A549 (cell line): Measurements from ENCODE around the gene RAB17. TPM values are rescaled to one million over a fixed set of nuclear protein-coding genes. Genes with fewer than 3 reads are reported as not detected.

ENCODE experiments used
- ATAC-seq, 2 experiments: fragments of 200-7000 bp in 1 of 2; fragments of >200 bp in 1 of 2; cut with Nextera tagmentation in 1 of 2; cut with Tn5 transposase in 1 of 2; 3 replicates each; pipeline versions ENCODE4 v1.8.0 to v1.9.1; 2018 to 2020; ENCODE audit warnings: mild to moderate bottlenecking in 1 of 2, moderate library complexity in 1 of 2
- CTCF ChIA-PET: fragments of 300-600 bp; sonication (Branson Sonifier 250); formaldehyde crosslinking; extraction: SDS; loops from one replicate; lab custom pipeline; 2021; ENCODE audit warnings: antibody characterized with exemption, inconsistent platforms; lab: Yijun Ruan, JAX
- POLR2A ChIA-PET: fragments of 350-600 bp; formaldehyde crosslinking; extraction: SDS; loops from one replicate; lab custom pipeline; 2021; ENCODE audit warnings: antibody characterized with exemption, inconsistent platforms; lab: Yijun Ruan, JAX
- DNase-seq, 2 experiments: peaks; one replicate each; pipeline versions ENCODE4 v3.0.0 to v3.0.0-alpha.2; 2011 to 2016; ENCODE audit warnings: low read depth in 1 of 2, low spot score in 1 of 2
- FAIRE-seq: peaks from 2 replicates; lab custom pipeline; 2011; peaks lifted over from hg19 to GRCh38; lab: Jason Lieb, UNC
- H3K27ac ChIP-seq, 2 experiments: fragments of >200 bp; sonication (Bioruptor Twin); formaldehyde crosslinking; 3 replicates each; pipeline ENCODE4 v1.5.1; 2016 to 2017
- H3K4me1 ChIP-seq: fragments of >200 bp; sonication (Bioruptor Twin); formaldehyde crosslinking; 3 replicates; pipeline ENCODE4 v1.6.1; 2016
- H3K4me2 ChIP-seq: fragments of >200 bp; sonication (Bioruptor Twin); formaldehyde crosslinking; 3 replicates; pipeline ENCODE4 v1.6.1; 2016
- H3K4me3 ChIP-seq: fragments of >200 bp; sonication (Bioruptor Twin); formaldehyde crosslinking; 3 replicates; pipeline ENCODE4 v1.5.1; 2016
- H3K9me3 ChIP-seq: fragments of >200 bp; sonication (Bioruptor Twin); formaldehyde crosslinking; 3 replicates; pipeline ENCODE4 v1.6.1; 2016
- BCL3 ChIP-seq: fragments of >200 bp; sonication (Bioruptor Twin); formaldehyde crosslinking; IDR thresholded peaks from 3 replicates; pipeline ENCODE4 v1.6.1; 2016
- BHLHE40 ChIP-seq: IDR thresholded peaks from 2 replicates; pipeline ENCODE4 v1.6.1; 2012; ENCODE audit warnings: low read depth, low read length, inconsistent platforms
- CBX2 ChIP-seq: fragments of 200-600 bp; sonication (generic); IDR thresholded peaks from 2 replicates; pipeline ENCODE4 v1.6.1; 2016; ENCODE audit warnings: low read depth, mild to moderate bottlenecking, borderline replicate concordance
- CHD2 ChIP-seq: fragments of 150-350 bp; IDR thresholded peaks from 2 replicates; pipeline ENCODE4 v1.6.1; 2014; ENCODE audit warnings: low read length; ENCODE audit not compliant: partially characterized antibody
- CTCF ChIP-seq: fragments of >200 bp; sonication (Bioruptor Twin); formaldehyde crosslinking; IDR thresholded peaks from 3 replicates; pipeline ENCODE4 v1.5.1; 2016
- EHF ChIP-seq: fragments of 250-450 bp; sonication (Bioruptor Pico); IDR thresholded peaks from 2 replicates; pipeline ENCODE4 v1.5.0; 2020; ENCODE audit warnings: mild to moderate bottlenecking
- ELK1 ChIP-seq: fragments of 150-350 bp; IDR thresholded peaks from 2 replicates; pipeline ENCODE4 v1.6.1; 2014; ENCODE audit warnings: low read depth, mild to moderate bottlenecking, low read length
- EP300 ChIP-seq, 2 experiments: fragments of >200 bp; sonication (Bioruptor Twin); formaldehyde crosslinking; IDR thresholded peaks; 2 replicates in 1 of 2; 3 replicates in 1 of 2; pipeline ENCODE4 v1.6.1; 2016 to 2017
- FOSB ChIP-seq: fragments of 250-450 bp; sonication (Bioruptor Pico); IDR thresholded peaks from 2 replicates; pipeline ENCODE4 v1.5.0; 2020; ENCODE audit warnings: mild to moderate bottlenecking, moderate library complexity
- FOSL2 ChIP-seq, 2 experiments: fragments of 450-650 bp in 1 of 2; fragments of >200 bp in 1 of 2; sonication (Bioruptor Twin) in 1 of 2; formaldehyde crosslinking; IDR thresholded peaks; 2 replicates each; pipeline versions ENCODE4 v1.5.0 to v1.6.1; 2016 to 2020; ENCODE audit warnings: mild to moderate bottlenecking in 1 of 2, moderate library complexity in 1 of 2
- HDAC2 ChIP-seq: fragments of 200-600 bp; sonication (generic); IDR thresholded peaks from 2 replicates; pipeline ENCODE4 v1.6.1; 2016
- HES2 ChIP-seq: fragments of >200 bp; sonication (Bioruptor Twin); formaldehyde crosslinking; IDR thresholded peaks from 2 replicates; pipeline ENCODE4 v1.6.1; 2016
- HOXA7 ChIP-seq: fragments of 250-450 bp; sonication (Bioruptor Pico); IDR thresholded peaks from 2 replicates; pipeline ENCODE4 v1.5.0; 2020; ENCODE audit warnings: mild to moderate bottlenecking, moderate library complexity
- HOXB13 ChIP-seq: fragments of 250-450 bp; sonication (Bioruptor Pico); IDR thresholded peaks from 2 replicates; pipeline ENCODE4 v1.5.0; 2020; ENCODE audit warnings: low read depth, mild to moderate bottlenecking, moderate library complexity
- HOXB5 ChIP-seq: fragments of 250-450 bp; sonication (Bioruptor Pico); IDR thresholded peaks from 2 replicates; pipeline ENCODE4 v1.5.0; 2020; ENCODE audit warnings: mild to moderate bottlenecking, moderate library complexity
- KDM5A ChIP-seq: fragments of 200-600 bp; sonication (generic); IDR thresholded peaks from 2 replicates; pipeline ENCODE4 v1.6.1; 2016; ENCODE audit warnings: antibody characterized with exemption, mild to moderate bottlenecking
- MAFK ChIP-seq: fragments of 450-650 bp; IDR thresholded peaks from 2 replicates; pipeline ENCODE4 v1.6.1; 2014; ENCODE audit not compliant: partially characterized antibody
- MAX ChIP-seq: IDR thresholded peaks from 2 replicates; pipeline ENCODE4 v1.6.1; 2012
- NR3C1 ChIP-seq: fragments of >200 bp; sonication (Bioruptor Twin); formaldehyde crosslinking; IDR thresholded peaks from 3 replicates; pipeline ENCODE4 v1.6.1; 2017
- PHF8 ChIP-seq: fragments of 200-600 bp; sonication (generic); IDR thresholded peaks from 2 replicates; pipeline ENCODE4 v1.6.1; 2016; ENCODE audit warnings: low read depth, mild to moderate bottlenecking, antibody characterized with exemption, moderate library complexity, borderline replicate concordance
- POLR2A ChIP-seq: IDR thresholded peaks from 2 replicates; pipeline ENCODE4 v1.6.1; 2012; ENCODE audit warnings: mild to moderate bottlenecking, low read length
- POLR2AphosphoS2 ChIP-seq: conservative IDR thresholded peaks from 2 replicates; pipeline ENCODE4 v1.6.1; 2012; ENCODE audit warnings: low read length, improper control_type of control experiment, inconsistent platforms
- RAD21 ChIP-seq, 2 experiments: fragments of >200 bp in 1 of 2; sonication (Bioruptor Twin) in 1 of 2; formaldehyde crosslinking in 1 of 2; IDR thresholded peaks in 1 of 2; conservative IDR thresholded peaks in 1 of 2; 2 replicates in 1 of 2; 3 replicates in 1 of 2; pipeline ENCODE4 v1.6.1; 2012 to 2018; ENCODE audit warnings: inconsistent platforms in 1 of 2
- RCOR1 ChIP-seq: fragments of 150-350 bp; IDR thresholded peaks from 2 replicates; pipeline ENCODE4 v1.6.1; 2014; ENCODE audit warnings: antibody characterized with exemption, low read length, low read depth
- RNF2 ChIP-seq: fragments of 200-600 bp; sonication (generic); IDR thresholded peaks from 2 replicates; pipeline ENCODE4 v1.6.1; 2016; ENCODE audit warnings: low read depth, mild to moderate bottlenecking, antibody characterized with exemption, moderate library complexity, borderline replicate concordance
- USF2 ChIP-seq: fragments of 450-650 bp; IDR thresholded peaks from 2 replicates; pipeline ENCODE4 v1.6.1; 2014; ENCODE audit warnings: antibody characterized with exemption
- ZC3H11A ChIP-seq: fragments of 450-650 bp; IDR thresholded peaks from 2 replicates; pipeline ENCODE4 v1.6.1; 2014; ENCODE audit warnings: antibody characterized with exemption, mild to moderate bottlenecking
- ZNF302 ChIP-seq: fragments of 250-450 bp; sonication (Bioruptor Pico); IDR thresholded peaks from 2 replicates; pipeline ENCODE4 v1.9.0; 2021; ENCODE audit warnings: inconsistent platforms, mild to moderate bottlenecking, moderate library complexity
- WGBS: methylation state at CpG from one replicate; pipeline ENCODE4 v1.1.6; 2017; ENCODE audit errors: missing lambda C conversion rate; 5-methylcytosine and 5-hydroxymethylcytosine counted together
- polyA plus RNA-seq, 4 experiments: library from polyadenylated mRNA; depleted of rRNA in 3 of 4; stranded (reverse); fragments of >200 nt; fragmentation: RNase III in 1 of 4; extraction: RNeasy Plus Mini Kit Qiagen cat#74134 plus additional on column Dnase treatment in 1 of 4; gene quantifications; 2 replicates in 3 of 4; 3 replicates in 1 of 4; pipeline ENCODE4 v1.2.3, GENCODE V29; 2011 to 2017

The RAB17 gene
- polyA plus RNA-seq, 2 of the 4 experiments (the other 2 are of a cell fraction): 0.44 to 2.2 TPM

- ChIA-PET POLR2A (no interaction called here), CTCF (interaction anchor here (0.7 to 3.3 kb wide), 7 partner anchors 9 to 455 kb away, joined by 3 to 15 read pairs (median 9); no protein-coding TSS in a partner anchor)
- H3K9me3 ChIP-seq: no peaks in the 10 kb centered on the region
- 80% methylated on average over 26 of the region's 27 CpGs for WGBS
- ATAC-seq (no peak), FAIRE-seq (no peak), DNase-seq (no peak)
- no peak overlapping the region for H3K4me3 ChIP-seq
- peaks cover 10% of the 10 kb centered on the region; the same call in 2 of the 3 replicates for H3K4me1 ChIP-seq
- H3K4me2 ChIP-seq: no peak overlapping the region
- no peak overlapping the region for H3K27ac ChIP-seq
- TF ChIP-seq FOSB (CRISPR knock-in tag): no peak
- TF ChIP-seq KDM5A: no peak
- no peak for TF ChIP-seq BCL3
- no peak for TF ChIP-seq RNF2
- TF ChIP-seq ZNF302 (CRISPR knock-in tag): no peak
- no peak for TF ChIP-seq MAX
- TF ChIP-seq HOXB13 (CRISPR knock-in tag): no peak
- TF ChIP-seq EP300 (IDR thresholded peaks at IDR 0.05): no peak
- TF ChIP-seq HOXA7: no peak
- TF ChIP-seq FOSL2 (IDR thresholded peaks at IDR 0.05): no peak
- no peak for TF ChIP-seq FOSL2 (CRISPR knock-in tag; IDR thresholded peaks at IDR 0.05)
- TF ChIP-seq HDAC2: no peak
- TF ChIP-seq PHF8: no peak
- no peak for TF ChIP-seq NR3C1
Observed at GRCh38 chr2:237575869-237576862, 14.4 kb downstream of the RAB17 start.

GRCh38 chr2:237574894-237575868 is 15.4 kb downstream of the RAB17 start:
- no peak for ATAC-seq
- Histone ChIP-seq H3K4me1 (peaks cover 10% of the 10 kb centered on the region; the same call in 2 of the 3 replicates), H3K4me2 (no peak overlapping the region), H3K9me3 (no peaks in the 10 kb centered on the region), H3K4me3 (no peak overlapping the region), H3K27ac (no peak overlapping the region)
- 81% methylated on average over 18 of the region's 25 CpGs for WGBS
- no peak for FAIRE-seq
- ChIA-PET CTCF (interaction anchor here (0.7 to 5.5 kb wide), 14 partner anchors 9 to 454 kb away, joined by 3 to 146 read pairs (median 11); no protein-coding TSS in a partner anchor), POLR2A (no interaction called here)
- no peak for DNase-seq
- TF ChIP-seq USF2: no peak
- TF ChIP-seq EP300 (IDR thresholded peaks at IDR 0.05): no peak
- TF ChIP-seq EHF (CRISPR knock-in tag): no peak
- no peak for TF ChIP-seq KDM5A
- TF ChIP-seq CTCF: no peak
- no peak for TF ChIP-seq HOXB5 (CRISPR knock-in tag)
- no peak for TF ChIP-seq BHLHE40
- TF ChIP-seq CHD2: no peak
- TF ChIP-seq POLR2A: no peak
- TF ChIP-seq POLR2AphosphoS2: no peak
- TF ChIP-seq ZC3H11A: no peak
- no peak for TF ChIP-seq RCOR1
- no peak for TF ChIP-seq MAFK
- no peak for TF ChIP-seq CBX2
- TF ChIP-seq ZNF302 (CRISPR knock-in tag): no peak
- TF ChIP-seq ELK1: no peak
- no peak for TF ChIP-seq PHF8
- no peak for TF ChIP-seq RAD21 (conservative IDR thresholded peaks at IDR 0.05 in 1 of 2, IDR thresholded peaks at IDR 0.05 in 1 of 2)
- no peak for TF ChIP-seq HES2
